B cell (primary cell): ENCODE data around the gene CABLES2.

Experiments
- EZH2 ChIP-seq: IDR thresholded peaks from 2 replicates; pipeline ENCODE4 v1.6.1; 2012; ENCODE audit warnings: borderline replicate concordance, low read depth, mild to moderate bottlenecking, moderate library complexity, low read length; ENCODE audit not compliant: insufficient read depth, poor library complexity, severe bottlenecking
- TF ChIP-seq, protein P1 (sequence below): fragments of 200-600 bp; IDR thresholded peaks from one replicate; pipeline ENCODE4 v1.8.0; 2022; ENCODE audit warnings: antibody characterized with exemption, mild to moderate bottlenecking

GRCh38 chr20:62389601-62390087 lies 17.4 kb downstream of the CABLES2 start:
- TF ChIP-seq, protein P1, sequence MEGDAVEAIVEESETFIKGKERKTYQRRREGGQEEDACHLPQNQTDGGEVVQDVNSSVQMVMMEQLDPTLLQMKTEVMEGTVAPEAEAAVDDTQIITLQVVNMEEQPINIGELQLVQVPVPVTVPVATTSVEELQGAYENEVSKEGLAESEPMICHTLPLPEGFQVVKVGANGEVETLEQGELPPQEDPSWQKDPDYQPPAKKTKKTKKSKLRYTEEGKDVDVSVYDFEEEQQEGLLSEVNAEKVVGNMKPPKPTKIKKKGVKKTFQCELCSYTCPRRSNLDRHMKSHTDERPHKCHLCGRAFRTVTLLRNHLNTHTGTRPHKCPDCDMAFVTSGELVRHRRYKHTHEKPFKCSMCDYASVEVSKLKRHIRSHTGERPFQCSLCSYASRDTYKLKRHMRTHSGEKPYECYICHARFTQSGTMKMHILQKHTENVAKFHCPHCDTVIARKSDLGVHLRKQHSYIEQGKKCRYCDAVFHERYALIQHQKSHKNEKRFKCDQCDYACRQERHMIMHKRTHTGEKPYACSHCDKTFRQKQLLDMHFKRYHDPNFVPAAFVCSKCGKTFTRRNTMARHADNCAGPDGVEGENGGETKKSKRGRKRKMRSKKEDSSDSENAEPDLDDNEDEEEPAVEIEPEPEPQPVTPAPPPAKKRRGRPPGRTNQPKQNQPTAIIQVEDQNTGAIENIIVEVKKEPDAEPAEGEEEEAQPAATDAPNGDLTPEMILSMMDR = no peak
- TF ChIP-seq EZH2 = no peak
